CD4-positive, alpha-beta T cell treated with Interferon gamma for 1 hour (primary cell): ENCODE measurements around the gene SFN.
"Not testable (repeated sequence)": the region's sequence is repeated elsewhere in the genome, so short reads cannot be mapped to it uniquely, and the experiment has no call there.

ENCODE experiments used
- DNase-seq: peaks from one replicate; pipeline ENCODE4 v3.0.0-alpha.2; 2020

SFN gene

GRCh38 chr1:26839779-26840178, 23.2 kb upstream of the SFN start:
- no peak for DNase-seq

- no peak for DNase-seq
Measured at GRCh38 chr1:26844424-26845196, 18.3 kb upstream of the SFN start.

GRCh38 chr1:26847826-26848225, 15.1 kb upstream of the SFN start:
- not testable (repeated sequence) for DNase-seq

GRCh38 chr1:26848499-26848898, 14.4 kb upstream of the SFN start:
- DNase-seq: no peak

- no peak for DNase-seq
Measured at GRCh38 chr1:26848941-26849774, 13.8 kb upstream of the SFN start.

GRCh38 chr1:26851106-26851684, 11.8 kb upstream of the SFN start:
- DNase-seq: no peak

- DNase-seq: no peak
Measured at GRCh38 chr1:26852701-26853100, 10.2 kb upstream of the SFN start.

GRCh38 chr1:26853156-26853555, 9.8 kb upstream of the SFN start:
- DNase-seq: peak; percentile 77

- DNase-seq: no peak
Measured at GRCh38 chr1:26853600-26853999, 9.3 kb upstream of the SFN start.

GRCh38 chr1:26854906-26855305, 8.0 kb upstream of the SFN start:
- no peak for DNase-seq

GRCh38 chr1:26855636-26856035, 7.3 kb upstream of the SFN start:
- DNase-seq: no peak

- DNase-seq: no peak
Measured at GRCh38 chr1:26856181-26856580, 6.8 kb upstream of the SFN start.

GRCh38 chr1:26856604-26857469, 6.1 kb upstream of the SFN start:
- no peak for DNase-seq

GRCh38 chr1:26857473-26858060, 5.4 kb upstream of the SFN start:
- no peak for DNase-seq

- DNase-seq: no peak
Measured at GRCh38 chr1:26858160-26858559, 4.8 kb upstream of the SFN start.

GRCh38 chr1:26858891-26859640, 3.9 kb upstream of the SFN start:
- DNase-seq: no peak

- DNase-seq: no peak
Measured at GRCh38 chr1:26861286-26861701, 1.7 kb upstream of the SFN start.

GRCh38 chr1:26861889-26862378, 1.0 kb upstream of the SFN start:
- no peak for DNase-seq

GRCh38 chr1:26863685-26864077, 732 bp downstream of the SFN start:
- no peak for DNase-seq

- peak; percentile 93 for DNase-seq
Measured at GRCh38 chr1:26864610-26865480, 1.9 kb downstream of the SFN start.
